ENCODE data around the gene MYOD1. TPM values are rescaled to one million over a fixed set of nuclear protein-coding genes. Genes with fewer than 3 reads are reported as not detected.

MYOD1 gene
- total RNA-seq, 1 experiment from 2014 or later = not detected

DNA sequence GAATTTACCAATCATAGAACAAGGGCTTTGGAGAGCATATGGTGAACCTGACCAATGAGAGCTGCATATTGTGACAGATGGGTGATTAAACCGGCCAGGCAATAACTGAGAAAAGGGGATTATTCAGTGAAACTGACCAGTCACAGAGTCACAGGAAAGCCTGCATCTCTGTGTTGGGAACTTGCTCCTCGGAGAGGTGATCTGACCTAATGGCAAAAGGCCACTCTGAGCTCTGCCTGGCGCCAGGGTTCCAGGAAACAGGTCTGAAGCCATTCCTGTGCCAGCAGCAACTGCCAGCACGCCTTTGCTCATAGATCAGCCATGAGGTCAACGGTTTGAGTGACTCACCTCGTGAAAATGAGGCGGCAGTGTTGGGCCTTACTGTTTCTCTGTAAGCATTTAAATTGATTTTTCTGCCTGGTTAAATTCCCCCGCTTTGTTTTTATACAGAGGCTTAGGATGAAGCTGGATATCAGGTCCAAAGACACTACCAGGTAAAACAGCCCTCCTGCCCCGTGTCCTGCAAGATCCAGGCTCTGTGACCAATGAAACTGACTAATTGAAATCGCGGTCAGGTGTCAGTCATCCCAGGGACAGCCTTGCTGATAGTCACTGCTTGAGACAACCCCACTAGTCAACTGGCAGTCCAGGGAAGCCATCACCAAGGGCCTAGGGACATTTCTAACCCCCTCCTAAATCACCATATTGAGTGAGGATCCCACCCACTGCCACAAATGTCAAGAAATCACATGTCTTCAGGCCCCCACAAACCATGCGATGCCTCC, 35.8 kb upstream of the MYOD1 start:
- Mint-ChIP-seq H3K27ac (ENCODE audit: unreplicated experiment) (peak overlapping the region; percentile 83), H3K36me3 (ENCODE audit: insufficient read depth, unreplicated experiment) (no peaks in the 10 kb centered on the region), H3K4me3 (ENCODE audit: low read depth, unreplicated experiment) (no peak overlapping the region), H3K9me3 (ENCODE audit: low read depth, unreplicated experiment) (no peaks in the 10 kb centered on the region), H3K4me1 (ENCODE audit: low read depth, unreplicated experiment) (peaks cover 25% of the 10 kb centered on the region), H3K27me3 (ENCODE audit: unreplicated experiment) (no peaks in the 10 kb centered on the region)
- TF ChIP-seq, protein P1, sequence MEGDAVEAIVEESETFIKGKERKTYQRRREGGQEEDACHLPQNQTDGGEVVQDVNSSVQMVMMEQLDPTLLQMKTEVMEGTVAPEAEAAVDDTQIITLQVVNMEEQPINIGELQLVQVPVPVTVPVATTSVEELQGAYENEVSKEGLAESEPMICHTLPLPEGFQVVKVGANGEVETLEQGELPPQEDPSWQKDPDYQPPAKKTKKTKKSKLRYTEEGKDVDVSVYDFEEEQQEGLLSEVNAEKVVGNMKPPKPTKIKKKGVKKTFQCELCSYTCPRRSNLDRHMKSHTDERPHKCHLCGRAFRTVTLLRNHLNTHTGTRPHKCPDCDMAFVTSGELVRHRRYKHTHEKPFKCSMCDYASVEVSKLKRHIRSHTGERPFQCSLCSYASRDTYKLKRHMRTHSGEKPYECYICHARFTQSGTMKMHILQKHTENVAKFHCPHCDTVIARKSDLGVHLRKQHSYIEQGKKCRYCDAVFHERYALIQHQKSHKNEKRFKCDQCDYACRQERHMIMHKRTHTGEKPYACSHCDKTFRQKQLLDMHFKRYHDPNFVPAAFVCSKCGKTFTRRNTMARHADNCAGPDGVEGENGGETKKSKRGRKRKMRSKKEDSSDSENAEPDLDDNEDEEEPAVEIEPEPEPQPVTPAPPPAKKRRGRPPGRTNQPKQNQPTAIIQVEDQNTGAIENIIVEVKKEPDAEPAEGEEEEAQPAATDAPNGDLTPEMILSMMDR (IDR thresholded peaks at IDR 0.05; ENCODE audit: unreplicated experiment) = no peak
- CTCF ChIA-PET = interaction anchor here (1.0 to 1.2 kb wide), 2 partner anchors 10 to 48 kb away, joined by 3 to 4 read pairs; no protein-coding TSS in a partner anchor
- no TSS peak for BruUV-seq (replicated peaks)
- DNase-seq = peak; percentile 75
- intact Hi-C loops (cut with micrococcal nuclease; ENCODE audit: unreplicated experiment) = no loop called here

DNA sequence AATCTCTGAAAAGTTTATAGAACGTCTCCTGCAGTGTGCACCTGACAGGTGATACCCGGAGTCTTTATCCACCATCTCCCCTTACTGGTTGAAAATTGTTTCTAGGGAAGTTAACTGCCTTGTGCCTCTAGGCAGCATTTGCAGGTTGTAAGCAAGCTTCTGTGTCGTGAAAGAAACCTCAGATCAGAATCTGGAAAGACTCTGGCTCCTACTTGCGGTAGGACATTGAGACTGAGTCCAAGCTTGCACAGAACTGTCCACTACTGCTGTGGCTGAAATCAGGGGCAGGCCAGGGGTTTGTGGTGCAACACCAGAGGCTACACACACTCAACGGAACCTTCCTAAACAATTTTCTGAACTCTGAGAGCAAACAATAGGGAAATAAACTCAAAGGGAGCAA, 34.8 kb upstream of the MYOD1 start:
- TF ChIP-seq, protein P1 (IDR thresholded peaks at IDR 0.05; ENCODE audit: unreplicated experiment) = no peak
- Mint-ChIP-seq H3K9me3 (ENCODE audit: low read depth, unreplicated experiment) (no peaks in the 10 kb centered on the region), H3K4me1 (ENCODE audit: low read depth, unreplicated experiment) (peaks cover 25% of the 10 kb centered on the region)

DNA sequence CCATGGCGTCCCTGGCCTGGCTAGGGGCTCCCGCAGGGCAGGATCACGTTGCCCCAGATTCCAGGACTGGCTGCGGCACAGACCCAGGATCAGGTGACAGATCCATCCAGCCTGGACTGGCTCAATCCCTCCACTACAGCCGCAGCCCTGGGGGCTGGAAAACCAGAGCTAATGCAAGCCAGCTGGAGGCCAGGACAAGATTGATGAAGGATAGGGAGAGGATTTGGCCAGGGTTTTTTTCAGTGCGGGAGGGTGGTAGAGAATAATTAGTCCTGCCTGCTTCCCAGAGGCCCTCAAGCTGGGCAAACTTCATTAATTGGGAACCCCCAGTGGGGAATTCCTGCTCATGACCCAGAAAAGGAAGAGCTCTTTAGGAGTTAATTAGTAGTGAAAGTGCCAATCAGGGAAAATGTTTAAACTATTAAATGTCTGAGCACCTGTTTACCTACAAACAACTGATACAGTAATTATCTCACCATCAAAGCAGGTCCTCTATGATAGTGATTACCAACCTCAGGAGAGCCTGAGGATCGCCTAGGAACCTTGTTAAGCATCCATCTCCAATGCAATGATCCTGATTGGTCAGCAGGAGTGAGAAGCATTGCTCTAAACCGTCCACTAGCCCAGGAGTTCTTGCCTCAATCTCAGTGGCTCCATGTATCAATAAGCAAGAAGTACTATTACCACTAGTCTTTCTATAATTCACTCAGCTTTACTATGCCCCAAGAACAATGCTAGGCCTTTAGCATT, 33.0 kb upstream of the MYOD1 start:
- Mint-ChIP-seq H3K27me3 (ENCODE audit: unreplicated experiment) (peaks cover 3% of the 10 kb centered on the region), H3K36me3 (ENCODE audit: insufficient read depth, unreplicated experiment) (no peaks in the 10 kb centered on the region), H3K27ac (ENCODE audit: unreplicated experiment) (no peak overlapping the region), H3K4me1 (ENCODE audit: low read depth, unreplicated experiment) (peaks cover 25% of the 10 kb centered on the region), H3K4me3 (ENCODE audit: low read depth, unreplicated experiment) (no peak overlapping the region), H3K9me3 (ENCODE audit: low read depth, unreplicated experiment) (no peaks in the 10 kb centered on the region)
- TF ChIP-seq, protein P1 (IDR thresholded peaks at IDR 0.05; ENCODE audit: unreplicated experiment) = no peak
- no peak for DNase-seq
- CTCF ChIA-PET = no interaction called here
- no TSS peak for BruUV-seq (replicated peaks)
- intact Hi-C loops (cut with micrococcal nuclease; ENCODE audit: unreplicated experiment) = no loop called here

More for the DNA sequence above, 34.8 kb upstream of the MYOD1 start:
- H3K36me3 Mint-ChIP-seq (ENCODE audit: insufficient read depth, unreplicated experiment) = no peaks in the 10 kb centered on the region
- no TSS peak for BruUV-seq (replicated peaks)
- H3K4me3 Mint-ChIP-seq (ENCODE audit: low read depth, unreplicated experiment) = no peak overlapping the region
- DNase-seq = no peak
- no peaks in the 10 kb centered on the region for H3K27me3 Mint-ChIP-seq (ENCODE audit: unreplicated experiment)
- intact Hi-C loops (cut with micrococcal nuclease; ENCODE audit: unreplicated experiment) = no loop called here
- CTCF ChIA-PET = no interaction called here
- no peak overlapping the region for H3K27ac Mint-ChIP-seq (ENCODE audit: unreplicated experiment)

DNA sequence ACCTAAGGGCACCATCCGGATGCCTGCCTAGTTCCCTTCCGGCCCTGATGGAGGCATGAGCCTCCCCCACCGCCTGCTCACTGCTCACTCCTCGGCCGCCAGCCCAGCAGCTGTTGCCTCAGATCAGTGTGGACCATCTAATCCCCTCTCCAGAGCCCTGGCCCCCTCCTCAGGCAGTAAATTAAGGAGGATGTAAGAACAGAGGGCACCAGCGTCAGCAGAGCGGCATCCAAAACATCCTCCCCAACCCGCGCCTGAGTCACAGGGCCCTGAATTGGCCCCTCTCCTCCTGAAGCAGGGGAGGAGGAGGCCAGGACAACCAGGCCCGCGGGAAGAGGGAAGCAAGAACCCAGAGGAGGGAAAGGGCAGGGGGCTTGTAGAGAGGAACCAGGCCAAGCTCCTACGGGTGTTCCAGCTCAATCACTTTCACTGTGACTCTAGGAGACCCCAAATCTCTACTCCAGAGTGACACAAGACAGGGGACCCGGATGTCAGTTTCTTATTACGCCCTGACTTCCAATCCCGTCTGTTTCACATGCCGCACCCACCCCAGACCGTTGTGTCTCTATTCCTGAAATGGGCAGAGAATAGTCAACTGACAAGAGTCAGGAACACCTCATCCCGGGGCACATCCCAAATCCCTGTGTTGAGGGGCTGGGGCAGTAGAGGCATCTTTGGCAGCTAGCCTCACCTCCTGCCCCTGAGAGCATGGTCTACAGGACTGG, 31.3 kb upstream of the MYOD1 start:
- Mint-ChIP-seq H3K4me3 (ENCODE audit: low read depth, unreplicated experiment) (no peak overlapping the region), H3K4me1 (ENCODE audit: low read depth, unreplicated experiment) (peaks cover 15% of the 10 kb centered on the region), H3K36me3 (ENCODE audit: insufficient read depth, unreplicated experiment) (no peaks in the 10 kb centered on the region), H3K27ac (ENCODE audit: unreplicated experiment) (no peak overlapping the region), H3K27me3 (ENCODE audit: unreplicated experiment) (peaks cover 20% of the 10 kb centered on the region), H3K9me3 (ENCODE audit: low read depth, unreplicated experiment) (no peaks in the 10 kb centered on the region)
- TF ChIP-seq, protein P1 (IDR thresholded peaks at IDR 0.05; ENCODE audit: unreplicated experiment) = no peak
- no TSS peak for BruUV-seq (replicated peaks)
- intact Hi-C loops (cut with micrococcal nuclease; ENCODE audit: unreplicated experiment) = no loop called here
- no peak for DNase-seq
- CTCF ChIA-PET = no interaction called here
